Measurements from ENCODE around the gene MGA. TPM values are rescaled to one million over a fixed set of nuclear protein-coding genes. Genes with fewer than 3 reads are reported as not detected.

Gene MGA
- total and polyA plus RNA-seq, 2 of the 8 experiments (the other 6 are each of a cell fraction or from before 2014, with no cell fraction given): 7.6 to 53.2 TPM

- Histone ChIP-seq H3K79me1 (ENCODE audit: low read depth, low read length) (no peaks in the 10 kb centered on the region), H4K91ac (replicated peaks; ENCODE audit: insufficient read length, low read length) (no peak overlapping the region), H2AK5ac (ENCODE audit: low read depth, low read length) (no peak overlapping the region), H3K79me2 (ENCODE audit: control insufficient read depth in 1 of 2, insufficient read depth in 2 of 2, low read length in 2 of 2) (no peaks in the 10 kb centered on the region), H3K9ac (replicated peaks in 1 of 4; ENCODE audit: extremely low read depth in 1 of 4, low read depth in 3 of 4, low read length in 3 of 4) (no peak overlapping the region), H3K27me3 (replicated peaks in 1 of 4; ENCODE audit: control insufficient read depth in 3 of 4, extremely low read depth in 1 of 4, insufficient read depth in 3 of 4, low read length in 3 of 4) (no peaks in the 10 kb centered on the region), H2BK12ac (ENCODE audit: low read depth, low read length) (no peak overlapping the region), H3K4me1 (replicated peaks in 1 of 4; ENCODE audit: control insufficient read depth in 3 of 4, insufficient read depth in 4 of 4, low read length in 3 of 4) (no peaks in the 10 kb centered on the region), H2AFZ (ENCODE audit: low read length) (no peak overlapping the region), H2BK15ac (ENCODE audit: low read length) (no peak overlapping the region), H3K23me2 (ENCODE audit: low read depth, low read length) (no peaks in the 10 kb centered on the region), H4K5ac (ENCODE audit: insufficient read length, low read depth, low read length) (no peak overlapping the region), H2BK5ac (ENCODE audit: low read depth, low read length) (no peak overlapping the region), H3K14ac (ENCODE audit: insufficient read length) (no peak overlapping the region), H4K8ac (ENCODE audit: extremely low read depth, insufficient read depth, low read length) (no peak overlapping the region), H3K18ac (ENCODE audit: extremely low read depth, low read length) (no peak overlapping the region), H3K23ac (ENCODE audit: insufficient read length) (no peak overlapping the region), H3K36me3 (ENCODE audit: control insufficient read depth in 2 of 4, insufficient read depth in 4 of 4, low read length in 3 of 4) (peaks cover 2 to 21% (median 8%) of the 10 kb centered on the region in 4 experiments; a peak in 4 of 8 replicates), H3K56ac (replicated peaks; ENCODE audit: insufficient read length, low read depth, low read length) (no peak overlapping the region), H3K4ac (replicated peaks; ENCODE audit: insufficient read length, low read depth, low read length) (no peak overlapping the region), H3K4me2 (ENCODE audit: insufficient read depth in 1 of 2, low read depth in 2 of 2, low read length in 2 of 2) (no peak overlapping the region), H3K27ac (ENCODE audit: low read depth, low read length) (no peak overlapping the region), H3K4me3 (ENCODE audit: extremely low read depth in 1 of 4, insufficient read depth in 2 of 4, low read depth in 3 of 4, low read length in 4 of 4) (no peak overlapping the region), H4K20me1 (replicated peaks in 1 of 2; ENCODE audit: control insufficient read depth in 1 of 2, insufficient read depth in 2 of 2, low read length in 2 of 2) (peaks cover 0 to 2% of the 10 kb centered on the region in 2 experiments), H2BK20ac (ENCODE audit: low read length) (no peak overlapping the region), H3K9me3 (ENCODE audit: insufficient read depth in 2 of 2, low read depth in 1 of 2, low read length in 1 of 2) (no peaks in the 10 kb centered on the region), H2BK120ac (replicated peaks; ENCODE audit: low read depth, low read length) (no peak overlapping the region)
- 91% methylated on average over 4 of the region's 4 CpGs; no CpG with 5 or more reads in 1 of the 2 experiments for WGBS, 2 experiments (ENCODE audit: extremely low coverage in 1 of 2, insufficient coverage in 1 of 2, insufficient read length in 1 of 2, insufficient replicate concordance in 2 of 2, low coverage in 1 of 2, low lambda C conversion rate in 2 of 2, missing lambda C conversion rate in 1 of 2)
- ChIA-PET CTCF (ENCODE audit: partially characterized antibody) (no interaction called here), POLR2A (ENCODE audit: partially characterized antibody) (no interaction called here)
- DNase-seq (ENCODE audit: low read depth in 1 of 2, low spot score in 2 of 2) (no peak), FAIRE-seq (no peak)
- TF ChIP-seq SP2 (IDR thresholded peaks at IDR 0.05; ENCODE audit: low read length) (no peak), POLR2AphosphoS5 (IDR thresholded peaks at IDR 0.05; ENCODE audit: low read depth, low read length) (no peak), JUN (IDR thresholded peaks at IDR 0.05; ENCODE audit: low read depth, low read length) (no peak), ZNF274 (IDR thresholded peaks at IDR 0.05; ENCODE audit: borderline replicate concordance, extremely low read depth, low read length) (no peak), FOSL1 (IDR thresholded peaks at IDR 0.05; ENCODE audit: insufficient read depth, low read depth, low read length) (no peak), E2F6 (IDR thresholded peaks at IDR 0.05) (no peak), CBX8 (IDR thresholded peaks at IDR 0.05; ENCODE audit: borderline replicate concordance, low read depth, low read length) (no peak)
Measured at GRCh38 chr15:41730543-41730942, 70.3 kb downstream of the MGA start.

Measured in H1 (cell line).